ENCODE data around the gene MBL2. TPM values are rescaled to one million over a fixed set of nuclear protein-coding genes. Genes with fewer than 3 reads are reported as not detected.

The MBL2 gene
- total and polyA plus RNA-seq, 10 of the 15 experiments (the other 5 are each of a cell fraction or from before 2014, with no cell fraction given): not detected

DNA sequence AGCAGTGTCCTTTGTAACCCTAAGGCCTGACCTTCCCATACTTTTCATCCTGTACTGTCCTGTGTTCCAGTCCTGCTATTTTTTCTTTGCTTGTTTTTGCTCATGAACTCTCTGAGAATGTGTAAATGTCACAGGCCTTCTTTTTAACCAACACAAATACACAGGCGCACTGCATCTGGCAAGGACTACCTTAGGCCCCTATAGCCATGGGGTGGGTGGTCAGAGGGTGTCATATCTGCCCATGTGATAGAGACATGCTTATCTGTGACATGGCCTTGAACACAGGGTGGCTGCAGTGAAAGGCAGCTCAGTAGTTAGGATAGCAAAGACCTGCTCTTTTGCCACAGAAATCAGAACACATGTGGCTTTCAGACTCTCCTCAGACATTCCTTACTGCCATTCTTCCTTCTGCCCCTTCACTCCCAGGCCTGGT is 3.9 kb upstream of the MBL2 start (continued):
- TF ChIP-seq, protein P1, sequence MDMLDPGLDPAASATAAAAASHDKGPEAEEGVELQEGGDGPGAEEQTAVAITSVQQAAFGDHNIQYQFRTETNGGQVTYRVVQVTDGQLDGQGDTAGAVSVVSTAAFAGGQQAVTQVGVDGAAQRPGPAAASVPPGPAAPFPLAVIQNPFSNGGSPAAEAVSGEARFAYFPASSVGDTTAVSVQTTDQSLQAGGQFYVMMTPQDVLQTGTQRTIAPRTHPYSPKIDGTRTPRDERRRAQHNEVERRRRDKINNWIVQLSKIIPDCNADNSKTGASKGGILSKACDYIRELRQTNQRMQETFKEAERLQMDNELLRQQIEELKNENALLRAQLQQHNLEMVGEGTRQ (IDR thresholded peaks at IDR 0.05; ENCODE audit: borderline replicate concordance, low read depth, low read length): no peak
- no peak for TF ChIP-seq YY1 (IDR thresholded peaks at IDR 0.05; ENCODE audit: low read depth, low read length)
- TF ChIP-seq NR2C1 (IDR thresholded peaks at IDR 0.05): no peak

DNA sequence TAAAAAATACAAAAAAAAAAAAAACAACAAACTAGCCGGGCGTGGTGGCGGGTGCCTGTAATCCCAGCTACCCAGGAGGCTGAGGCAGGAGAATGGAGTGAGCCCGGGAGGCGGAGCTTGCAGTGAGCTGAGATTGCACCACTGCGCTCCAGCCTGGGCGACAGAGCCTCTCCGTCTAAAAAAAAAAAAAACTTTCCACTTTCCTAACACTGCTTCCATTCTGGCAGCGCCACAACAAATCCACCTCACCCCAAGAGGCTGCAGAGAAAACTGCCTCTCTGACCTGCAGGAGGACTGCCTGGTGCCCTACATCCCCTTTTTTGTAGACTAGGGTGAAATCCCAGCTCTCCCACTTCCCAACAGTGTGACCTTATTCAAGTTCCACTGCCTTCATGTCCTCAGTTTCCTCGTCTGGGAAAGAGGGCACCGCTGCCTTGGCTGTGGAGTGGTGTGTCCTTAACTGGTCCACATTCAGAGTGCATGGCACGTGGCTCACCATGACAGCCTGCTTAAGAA is 2.6 kb upstream of the MBL2 start:
- CTCF ChIA-PET: interaction anchor here (1.0 kb wide), 1 partner anchor 35 kb away, joined by 3 read pairs; no protein-coding TSS in a partner anchor
- RAD21 ChIA-PET (ENCODE audit: unreplicated experiment): no interaction called here
- FAIRE-seq: no peak
- H2AFZ ChIP-seq (ENCODE audit: control insufficient read depth, low read depth, low read length): no peak overlapping the region
- intact Hi-C loops (cut with micrococcal nuclease; ENCODE audit: unreplicated experiment) (no loop called here), in situ Hi-C loops (cut with MboI) (no loop called here)
- H3K9me3 ChIP-seq (replicated peaks; ENCODE audit: control insufficient read depth, insufficient read depth, low read length): no peaks in the 10 kb centered on the region
- POLR2A ChIA-PET: no interaction called here
- ATAC-seq: no peak
- H4K20me1 ChIP-seq (ENCODE audit: control insufficient read depth, insufficient read depth): no peaks in the 10 kb centered on the region
- no peaks in the 10 kb centered on the region for H3K79me2 ChIP-seq (ENCODE audit: control insufficient read depth, insufficient read depth, low read length)
- no TSS peak for BruUV-seq (replicated peaks)
- WGBS (ENCODE audit: insufficient coverage, insufficient replicate concordance, low lambda C conversion rate, missing lambda C conversion rate): 35% methylated on average over 12 of the region's 12 CpGs
- H3K9ac ChIP-seq (ENCODE audit: control insufficient read depth, insufficient read depth, low read length): no peak overlapping the region
- H3K36me3 ChIP-seq (ENCODE audit: control insufficient read depth in 2 of 2, insufficient read depth in 2 of 2, low read length in 1 of 2): no peaks in the 10 kb centered on the region
- no peaks in the 10 kb centered on the region for H3K4me1 ChIP-seq (ENCODE audit: control insufficient read depth, insufficient read depth, low read length)
- no peak overlapping the region for H3K4me3 ChIP-seq
- no peak for TF ChIP-seq SP1 (IDR thresholded peaks at IDR 0.05; ENCODE audit: low read depth, low read length)
- TF ChIP-seq TCF3 (IDR thresholded peaks at IDR 0.05; ENCODE audit: borderline replicate concordance, insufficient read depth, low read depth, low read length): no peak
- TF ChIP-seq ESRRA (IDR thresholded peaks at IDR 0.05; ENCODE audit: low read length): no peak
- TF ChIP-seq, protein P2, sequence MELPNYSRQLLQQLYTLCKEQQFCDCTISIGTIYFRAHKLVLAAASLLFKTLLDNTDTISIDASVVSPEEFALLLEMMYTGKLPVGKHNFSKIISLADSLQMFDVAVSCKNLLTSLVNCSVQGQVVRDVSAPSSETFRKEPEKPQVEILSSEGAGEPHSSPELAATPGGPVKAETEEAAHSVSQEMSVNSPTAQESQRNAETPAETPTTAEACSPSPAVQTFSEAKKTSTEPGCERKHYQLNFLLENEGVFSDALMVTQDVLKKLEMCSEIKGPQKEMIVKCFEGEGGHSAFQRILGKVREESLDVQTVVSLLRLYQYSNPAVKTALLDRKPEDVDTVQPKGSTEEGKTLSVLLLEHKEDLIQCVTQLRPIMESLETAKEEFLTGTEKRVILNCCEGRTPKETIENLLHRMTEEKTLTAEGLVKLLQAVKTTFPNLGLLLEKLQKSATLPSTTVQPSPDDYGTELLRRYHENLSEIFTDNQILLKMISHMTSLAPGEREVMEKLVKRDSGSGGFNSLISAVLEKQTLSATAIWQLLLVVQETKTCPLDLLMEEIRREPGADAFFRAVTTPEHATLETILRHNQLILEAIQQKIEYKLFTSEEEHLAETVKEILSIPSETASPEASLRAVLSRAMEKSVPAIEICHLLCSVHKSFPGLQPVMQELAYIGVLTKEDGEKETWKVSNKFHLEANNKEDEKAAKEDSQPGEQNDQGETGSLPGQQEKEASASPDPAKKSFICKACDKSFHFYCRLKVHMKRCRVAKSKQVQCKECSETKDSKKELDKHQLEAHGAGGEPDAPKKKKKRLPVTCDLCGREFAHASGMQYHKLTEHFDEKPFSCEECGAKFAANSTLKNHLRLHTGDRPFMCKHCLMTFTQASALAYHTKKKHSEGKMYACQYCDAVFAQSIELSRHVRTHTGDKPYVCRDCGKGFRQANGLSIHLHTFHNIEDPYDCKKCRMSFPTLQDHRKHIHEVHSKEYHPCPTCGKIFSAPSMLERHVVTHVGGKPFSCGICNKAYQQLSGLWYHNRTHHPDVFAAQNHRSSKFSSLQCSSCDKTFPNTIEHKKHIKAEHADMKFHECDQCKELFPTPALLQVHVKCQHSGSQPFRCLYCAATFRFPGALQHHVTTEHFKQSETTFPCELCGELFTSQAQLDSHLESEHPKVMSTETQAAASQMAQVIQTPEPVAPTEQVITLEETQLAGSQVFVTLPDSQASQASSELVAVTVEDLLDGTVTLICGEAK (IDR thresholded peaks at IDR 0.05; ENCODE audit: borderline replicate concordance): no peak
- TF ChIP-seq, protein P3, sequence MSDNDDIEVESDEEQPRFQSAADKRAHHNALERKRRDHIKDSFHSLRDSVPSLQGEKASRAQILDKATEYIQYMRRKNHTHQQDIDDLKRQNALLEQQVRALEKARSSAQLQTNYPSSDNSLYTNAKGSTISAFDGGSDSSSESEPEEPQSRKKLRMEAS (IDR thresholded peaks at IDR 0.05; ENCODE audit: low read depth, low read length): no peak
- no peak for TF ChIP-seq HDAC6 (IDR thresholded peaks at IDR 0.05; ENCODE audit: unreplicated experiment)
- no peak for TF ChIP-seq ZBED1 (IDR thresholded peaks at IDR 0.05; ENCODE audit: borderline replicate concordance)
- no peak for TF ChIP-seq TAF1 (IDR thresholded peaks at IDR 0.05; ENCODE audit: borderline replicate concordance, low read depth, low read length)
- TF ChIP-seq SUPT20H (IDR thresholded peaks at IDR 0.05; ENCODE audit: borderline replicate concordance, control insufficient read depth, low read depth, low read length): no peak
- no peak overlapping the region for H3K4me2 ChIP-seq (ENCODE audit: control insufficient read depth, insufficient read depth)
- SMC1A ChIA-PET (ENCODE audit: uncharacterized antibody, unreplicated experiment): no interaction called here
- H3K27ac ChIP-seq (ENCODE audit: control insufficient read depth, insufficient read depth): no peak overlapping the region
- no peaks in the 10 kb centered on the region for H3K27me3 ChIP-seq (replicated peaks in 1 of 2; ENCODE audit: control insufficient read depth in 2 of 2, insufficient read depth in 2 of 2, low read length in 1 of 2)
- no peak for DNase-seq (ENCODE audit: low read depth, low spot score)

Measured in GM12878 (cell line).